SKM-1 (cell line): Measurements from ENCODE around the gene LKAAEAR1.

Experiments used
- DNase-seq: peaks from one replicate; lab custom pipeline; 2025; ENCODE audit not compliant: unreplicated experiment; lab: John Stamatoyannopoulos, UW

The LKAAEAR1 gene

GRCh38 chr20:64068386-64069208 lies 15.6 kb downstream of the LKAAEAR1 start:
- no peak for DNase-seq

- DNase-seq: no peak
Measured at GRCh38 chr20:64067733-64068307, 16.4 kb downstream of the LKAAEAR1 start.

DNA sequence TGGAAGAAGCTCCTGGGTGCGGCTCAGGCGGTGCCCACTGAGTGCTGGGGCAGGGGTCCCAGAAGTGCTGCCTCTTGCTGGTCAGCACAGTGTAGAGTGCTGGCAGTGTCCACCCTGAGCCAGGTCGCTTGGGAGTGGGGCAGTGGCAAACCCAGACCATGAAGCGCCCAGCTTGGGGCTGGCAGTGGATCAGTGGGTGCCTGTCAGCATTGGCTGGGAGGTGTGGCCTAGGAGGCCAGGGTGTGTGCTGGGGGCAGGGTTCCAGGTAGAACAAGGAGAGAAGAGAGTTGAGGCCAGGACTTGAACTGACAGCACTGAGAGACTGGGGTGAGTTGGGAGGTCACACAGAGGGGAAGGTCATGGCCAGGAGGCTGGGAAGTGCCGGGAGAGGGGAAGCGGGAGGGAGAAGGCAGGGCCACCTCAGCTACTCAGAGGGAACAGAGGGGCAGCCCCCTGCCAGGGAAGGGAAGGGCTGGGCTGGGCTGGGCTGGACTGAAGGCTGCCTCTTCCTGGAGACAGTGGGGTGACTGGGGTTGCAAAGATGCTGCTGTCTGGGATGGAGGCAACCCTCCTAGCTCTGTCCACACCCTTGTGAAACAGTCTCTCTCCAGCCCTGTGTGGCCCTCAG lies 17.1 kb downstream of the LKAAEAR1 start:
- no peak for DNase-seq

DNA sequence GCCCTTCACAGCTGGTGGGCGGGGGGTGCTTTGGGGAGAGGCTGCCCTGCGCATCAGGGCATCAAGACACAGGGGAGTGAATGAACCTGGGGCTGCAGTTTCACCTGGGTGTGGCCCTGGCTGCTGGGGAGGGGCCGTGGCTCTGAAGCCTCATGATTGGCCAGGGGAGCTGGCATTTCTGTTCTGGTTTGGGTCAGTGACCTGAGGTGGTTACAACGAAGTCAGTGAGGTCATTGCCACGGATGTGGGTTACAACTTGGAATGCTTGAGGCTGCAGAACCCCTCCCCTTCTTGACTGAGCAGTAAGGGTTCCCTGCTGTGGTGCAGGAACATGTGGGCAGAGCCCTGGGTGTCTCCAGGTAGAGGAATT lies 18.2 kb downstream of the LKAAEAR1 start:
- peak; percentile 75 for DNase-seq

DNA sequence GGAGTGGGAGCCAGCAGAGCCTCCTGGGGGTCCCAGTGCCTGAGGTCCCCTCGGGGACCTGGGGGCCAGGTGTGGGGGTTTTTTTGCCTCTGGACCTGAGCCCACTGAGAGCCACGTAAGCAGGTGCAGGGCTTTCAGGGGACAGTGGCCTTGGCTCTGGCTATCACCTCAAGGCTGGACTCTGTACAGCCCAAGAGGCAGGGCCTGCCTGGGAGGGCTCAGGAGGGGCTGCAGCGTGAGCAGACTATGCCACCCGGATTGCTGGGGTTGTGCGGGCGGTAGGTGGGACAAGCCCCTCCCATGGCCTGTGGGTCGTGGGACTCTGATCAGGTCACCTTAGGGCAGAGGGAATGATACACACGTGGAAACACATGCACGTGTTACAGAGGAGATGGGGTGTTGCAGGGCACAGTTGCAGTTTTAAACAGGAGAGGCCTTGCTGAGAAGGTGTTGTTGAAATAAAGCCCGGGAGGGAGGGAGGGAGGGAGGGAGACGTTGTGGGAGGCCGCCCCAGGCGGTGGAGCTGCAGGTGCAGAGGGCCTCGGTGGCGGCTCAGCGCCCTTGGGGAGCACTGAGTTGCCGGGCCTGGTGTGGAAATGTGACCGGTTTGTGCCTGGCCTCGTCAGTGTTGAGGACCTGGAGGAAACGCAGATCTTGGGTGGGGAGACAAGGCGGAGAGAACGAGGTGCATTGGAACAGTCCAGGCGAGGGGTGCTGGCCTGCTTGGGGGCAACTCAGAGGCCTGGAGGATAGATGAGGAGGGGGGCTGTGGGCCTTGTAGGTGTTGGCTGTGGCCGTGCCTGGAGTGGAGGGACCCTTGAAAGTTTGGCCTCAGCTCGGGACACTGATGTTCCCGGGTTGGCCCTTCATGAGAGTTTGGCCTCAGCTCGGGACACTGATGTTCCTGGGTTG lies 18.9 kb downstream of the LKAAEAR1 start:
- no peak for DNase-seq

GRCh38 chr20:64064145-64064698 lies 20.0 kb downstream of the LKAAEAR1 start:
- DNase-seq: no peak

GRCh38 chr20:64063389-64064144 lies 20.6 kb downstream of the LKAAEAR1 start:
- DNase-seq: no peak

GRCh38 chr20:64062596-64063388 lies 21.4 kb downstream of the LKAAEAR1 start, which contains the start of gene TCEA2:
Gene TCEA2 (plus strand): TSS chr20:64063198. CDS start chr20:64063313, 115 bp downstream.
- peak; percentile 71 for DNase-seq

DNA sequence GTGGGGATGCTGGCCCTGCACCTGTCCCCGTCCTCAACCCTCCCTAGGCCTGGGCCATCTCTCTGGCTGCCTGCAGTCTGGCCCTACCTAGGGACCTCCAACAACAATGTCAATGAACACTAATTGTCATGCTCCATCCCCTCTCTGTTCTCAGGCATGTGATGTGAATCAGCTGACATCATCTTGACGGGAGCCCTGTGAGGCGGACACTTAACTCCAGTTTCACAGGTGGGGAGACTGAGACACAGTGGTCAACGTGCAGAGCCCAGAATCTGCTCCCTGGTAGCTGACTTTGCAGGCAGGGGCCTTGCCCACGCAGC lies 22.0 kb downstream of the LKAAEAR1 start:
- DNase-seq: no peak

- DNase-seq: no peak
Measured at GRCh38 chr20:64058536-64058935, 25.7 kb downstream of the LKAAEAR1 start.

- peak; percentile 34 for DNase-seq
Measured at GRCh38 chr20:64057628-64058498, 26.3 kb downstream of the LKAAEAR1 start.

- no peak for DNase-seq
Measured at GRCh38 chr20:64056889-64057627, 27.1 kb downstream of the LKAAEAR1 start.

- no peak for DNase-seq
Measured at GRCh38 chr20:64056639-64056888, 27.6 kb downstream of the LKAAEAR1 start.

DNA sequence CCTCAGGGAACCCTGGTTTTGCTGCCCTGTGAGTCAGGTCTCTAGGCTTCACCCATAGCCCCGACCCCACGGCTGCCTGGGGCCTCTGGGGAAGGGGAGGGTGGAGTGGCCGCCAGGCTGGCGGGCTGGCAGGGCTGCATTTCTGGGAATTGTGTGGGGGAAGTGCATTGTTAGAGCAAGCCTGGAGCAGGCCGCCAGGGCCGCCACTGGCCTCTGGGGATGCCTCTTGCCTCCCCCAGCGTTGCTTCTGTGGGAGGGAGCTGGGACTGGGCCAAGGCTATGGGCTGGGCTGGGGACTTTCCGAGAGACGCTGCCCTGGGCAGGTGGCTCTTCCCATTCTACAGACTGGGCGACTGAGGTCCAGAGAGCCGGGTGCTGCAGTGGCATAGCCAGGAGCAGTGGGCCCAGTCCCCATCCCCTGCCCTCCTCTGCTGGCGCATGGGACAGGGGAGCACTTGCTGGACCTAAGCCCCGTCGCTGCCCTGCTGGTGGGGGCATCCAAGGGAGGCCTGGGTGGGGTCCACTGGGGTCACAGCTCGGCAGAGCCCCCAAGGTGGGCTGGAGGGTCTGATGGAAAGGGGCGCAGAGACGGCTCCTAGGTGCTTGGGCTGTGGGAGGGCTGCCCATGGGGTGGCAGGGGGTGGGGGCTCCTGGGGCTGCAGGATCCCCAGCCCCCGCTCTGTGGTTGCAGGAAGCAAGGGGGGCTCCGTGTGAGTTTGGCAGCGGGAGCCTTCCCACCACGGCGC lies 28.1 kb downstream of the LKAAEAR1 start:
- no peak for DNase-seq

DNA sequence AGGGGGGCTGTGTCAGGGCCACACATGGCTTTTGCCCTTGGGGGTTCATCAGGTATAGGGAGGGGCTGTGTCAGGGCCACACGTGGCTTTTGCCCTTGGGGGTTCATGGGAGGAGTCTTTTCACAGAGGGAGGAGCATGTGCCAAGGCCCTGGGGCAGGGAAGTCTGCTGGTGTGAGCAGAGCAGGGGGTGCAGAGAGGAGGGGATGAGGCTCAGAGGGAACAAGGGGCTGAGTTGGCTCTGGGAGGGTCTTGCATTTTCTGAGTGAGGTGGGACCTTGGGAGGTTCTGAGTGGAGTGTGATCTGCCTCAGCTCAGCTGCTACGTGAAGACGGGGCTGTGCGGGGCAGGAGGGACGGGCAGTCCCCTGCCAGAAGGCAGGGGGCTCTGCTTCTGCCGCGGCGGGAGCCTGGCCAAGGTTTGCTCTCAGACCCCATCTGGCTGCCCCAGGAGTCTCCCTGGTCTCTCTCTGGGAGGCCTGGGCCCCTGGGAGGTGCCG lies 28.8 kb downstream of the LKAAEAR1 start:
- no peak for DNase-seq

- no peak for DNase-seq
Measured at GRCh38 chr20:64053841-64054661, 30.1 kb downstream of the LKAAEAR1 start.
